ENCODE measurements around the gene EFCAB11.

Gene EFCAB11

GRCh38 chr14:89842837-89843236, 111.7 kb downstream of the EFCAB11 start:
- ChIA-PET POLR2A (no interaction called here), CTCF (no interaction called here)
- no peak overlapping the region for H3K4me3 ChIP-seq (ENCODE audit: low read depth, low read length)
- no peak for DNase-seq (ENCODE audit: low read depth, low spot score)
- TF ChIP-seq CTCF (IDR thresholded peaks at IDR 0.05; ENCODE audit: insufficient read depth, low read length, missing control alignments) = no peak

- CTCF ChIA-PET = no interaction called here
Observed at GRCh38 chr14:89841851-89842250, 112.7 kb downstream of the EFCAB11 start.

GRCh38 chr14:89836830-89837469, 117.6 kb downstream of the EFCAB11 start:
- ChIA-PET POLR2A (no interaction called here), CTCF (interaction anchor here (1.2 kb wide), 1 partner anchor 11 kb away, joined by 6 read pairs; no protein-coding TSS in a partner anchor)

More at GRCh38 chr14:89841851-89842250, 112.7 kb downstream of the EFCAB11 start:
- no peak overlapping the region for H3K4me3 ChIP-seq (ENCODE audit: low read depth, low read length)
- POLR2A ChIA-PET = no interaction called here
- no peak for TF ChIP-seq CTCF (IDR thresholded peaks at IDR 0.05; ENCODE audit: insufficient read depth, low read length, missing control alignments)
- DNase-seq (ENCODE audit: low read depth, low spot score) = no peak

GRCh38 chr14:89833661-89834060, 120.9 kb downstream of the EFCAB11 start:
- ChIA-PET POLR2A (interaction anchor here (0.8 to 0.9 kb wide), 2 partner anchors 12 to 57 kb away, joined by 3 read pairs; no protein-coding TSS in a partner anchor), CTCF (interaction anchor here (1.2 kb wide), 1 partner anchor 14 kb away, joined by 3 read pairs; no protein-coding TSS in a partner anchor)
- no peak overlapping the region for H3K4me3 ChIP-seq (ENCODE audit: low read depth, low read length)
- TF ChIP-seq CTCF (IDR thresholded peaks at IDR 0.05; ENCODE audit: insufficient read depth, low read length, missing control alignments) = no peak
- no peak for DNase-seq (ENCODE audit: low read depth, low spot score)

More at GRCh38 chr14:89836830-89837469, 117.6 kb downstream of the EFCAB11 start:
- no peak overlapping the region for H3K4me3 ChIP-seq (ENCODE audit: low read depth, low read length)
- no peak for TF ChIP-seq CTCF (IDR thresholded peaks at IDR 0.05; ENCODE audit: insufficient read depth, low read length, missing control alignments)
- no peak for DNase-seq (ENCODE audit: low read depth, low spot score)

- POLR2A ChIA-PET = interaction anchor here (0.8 kb wide), 1 partner anchor 12 kb away, joined by 3 read pairs; no protein-coding TSS in a partner anchor
- TF ChIP-seq CTCF (IDR thresholded peaks at IDR 0.05; ENCODE audit: insufficient read depth, low read length, missing control alignments) = no peak
- DNase-seq (ENCODE audit: low read depth, low spot score) = no peak
Observed at GRCh38 chr14:89833120-89833532, 121.4 kb downstream of the EFCAB11 start.

GRCh38 chr14:89828471-89829165, 125.9 kb downstream of the EFCAB11 start:
- TF ChIP-seq CTCF (IDR thresholded peaks at IDR 0.05; ENCODE audit: insufficient read depth, low read length, missing control alignments) = no peak
- H3K4me3 ChIP-seq (ENCODE audit: low read depth, low read length) = no peak overlapping the region
- POLR2A ChIA-PET = interaction anchor here (0.6 kb wide), 1 partner anchor 385 kb away, joined by 5 read pairs; no protein-coding TSS in a partner anchor
- CTCF ChIA-PET = interaction anchor here (0.9 to 1.2 kb wide), 5 partner anchors 8 to 801 kb away, joined by 3 to 8 read pairs (median 3); no protein-coding TSS in a partner anchor
- DNase-seq (ENCODE audit: low read depth, low spot score) = no peak

More at GRCh38 chr14:89833120-89833532, 121.4 kb downstream of the EFCAB11 start:
- CTCF ChIA-PET = interaction anchor here (1.2 kb wide), 1 partner anchor 15 kb away, joined by 3 read pairs; no protein-coding TSS in a partner anchor
- no peak overlapping the region for H3K4me3 ChIP-seq (ENCODE audit: low read depth, low read length)
